GM18508 (cell line): ENCODE measurements around the gene DHRS12.
A peak's percentile ranks its signal among the peaks of the same experiment; 100 is the strongest.

ENCODE experiments used
- ATAC-seq: cut with Tn5 transposase; IDR thresholded peaks from one replicate; pipeline ENCODE4 v1.9.1; 2021; ENCODE audit warnings: moderate number of reproducible peaks; ENCODE audit not compliant: insufficient read depth, unreplicated experiment

The DHRS12 gene

GRCh38 chr13:51765142-51765515, 38.8 kb downstream of the DHRS12 start:
- no peak for ATAC-seq

- peak; percentile 76 for ATAC-seq
Measured at GRCh38 chr13:51764184-51765141, 39.5 kb downstream of the DHRS12 start.

GRCh38 chr13:51763486-51763885, 40.5 kb downstream of the DHRS12 start:
- no peak for ATAC-seq

- no peak for ATAC-seq
Measured at GRCh38 chr13:51761643-51762350, 42.2 kb downstream of the DHRS12 start.

GRCh38 chr13:51760592-51760991, 43.4 kb downstream of the DHRS12 start:
- ATAC-seq, result no peak

- no peak for ATAC-seq
Measured at GRCh38 chr13:51759240-51759639, 44.7 kb downstream of the DHRS12 start.

- ATAC-seq, result no peak
Measured at GRCh38 chr13:51758691-51759090, 45.3 kb downstream of the DHRS12 start.

- no peak for ATAC-seq
Measured at GRCh38 chr13:51756651-51757050, 47.3 kb downstream of the DHRS12 start.

- ATAC-seq, result no peak
Measured at GRCh38 chr13:51747438-51748434, 56.2 kb downstream of the DHRS12 start.

GRCh38 chr13:51746802-51747201, 57.2 kb downstream of the DHRS12 start:
- no peak for ATAC-seq

- ATAC-seq, result no peak
Measured at GRCh38 chr13:51745243-51745642, 58.7 kb downstream of the DHRS12 start.

- no peak for ATAC-seq
Measured at GRCh38 chr13:51742611-51743010, 61.4 kb downstream of the DHRS12 start.

- ATAC-seq, result no peak
Measured at GRCh38 chr13:51742031-51742430, 61.9 kb downstream of the DHRS12 start.

GRCh38 chr13:51740698-51741097, 63.3 kb downstream of the DHRS12 start:
- ATAC-seq, result no peak

- no peak for ATAC-seq
Measured at GRCh38 chr13:51739027-51739764, 64.8 kb downstream of the DHRS12 start.

- no peak for ATAC-seq
Measured at GRCh38 chr13:51738226-51738905, 65.6 kb downstream of the DHRS12 start.

GRCh38 chr13:51737609-51738008, 66.4 kb downstream of the DHRS12 start:
- ATAC-seq, result no peak

- ATAC-seq, result no peak
Measured at GRCh38 chr13:51734786-51735185, 69.2 kb downstream of the DHRS12 start.
